GM12873 (cell line): Measurements from ENCODE around the gene UTP3.

Experiments used
- TF ChIP-seq, protein P1 (sequence below): IDR thresholded peaks from 2 replicates; pipeline ENCODE4 v1.5.1; 2012; ENCODE audit warnings: low read depth, mild to moderate bottlenecking, moderate library complexity, low read length, control low read depth; ENCODE audit not compliant: insufficient read depth; ENCODE audit errors: missing control alignments

UTP3 gene

GRCh38 chr4:70715097-70715496 is 26.8 kb downstream of the UTP3 start:
- TF ChIP-seq, protein P1, sequence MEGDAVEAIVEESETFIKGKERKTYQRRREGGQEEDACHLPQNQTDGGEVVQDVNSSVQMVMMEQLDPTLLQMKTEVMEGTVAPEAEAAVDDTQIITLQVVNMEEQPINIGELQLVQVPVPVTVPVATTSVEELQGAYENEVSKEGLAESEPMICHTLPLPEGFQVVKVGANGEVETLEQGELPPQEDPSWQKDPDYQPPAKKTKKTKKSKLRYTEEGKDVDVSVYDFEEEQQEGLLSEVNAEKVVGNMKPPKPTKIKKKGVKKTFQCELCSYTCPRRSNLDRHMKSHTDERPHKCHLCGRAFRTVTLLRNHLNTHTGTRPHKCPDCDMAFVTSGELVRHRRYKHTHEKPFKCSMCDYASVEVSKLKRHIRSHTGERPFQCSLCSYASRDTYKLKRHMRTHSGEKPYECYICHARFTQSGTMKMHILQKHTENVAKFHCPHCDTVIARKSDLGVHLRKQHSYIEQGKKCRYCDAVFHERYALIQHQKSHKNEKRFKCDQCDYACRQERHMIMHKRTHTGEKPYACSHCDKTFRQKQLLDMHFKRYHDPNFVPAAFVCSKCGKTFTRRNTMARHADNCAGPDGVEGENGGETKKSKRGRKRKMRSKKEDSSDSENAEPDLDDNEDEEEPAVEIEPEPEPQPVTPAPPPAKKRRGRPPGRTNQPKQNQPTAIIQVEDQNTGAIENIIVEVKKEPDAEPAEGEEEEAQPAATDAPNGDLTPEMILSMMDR: no peak

DNA sequence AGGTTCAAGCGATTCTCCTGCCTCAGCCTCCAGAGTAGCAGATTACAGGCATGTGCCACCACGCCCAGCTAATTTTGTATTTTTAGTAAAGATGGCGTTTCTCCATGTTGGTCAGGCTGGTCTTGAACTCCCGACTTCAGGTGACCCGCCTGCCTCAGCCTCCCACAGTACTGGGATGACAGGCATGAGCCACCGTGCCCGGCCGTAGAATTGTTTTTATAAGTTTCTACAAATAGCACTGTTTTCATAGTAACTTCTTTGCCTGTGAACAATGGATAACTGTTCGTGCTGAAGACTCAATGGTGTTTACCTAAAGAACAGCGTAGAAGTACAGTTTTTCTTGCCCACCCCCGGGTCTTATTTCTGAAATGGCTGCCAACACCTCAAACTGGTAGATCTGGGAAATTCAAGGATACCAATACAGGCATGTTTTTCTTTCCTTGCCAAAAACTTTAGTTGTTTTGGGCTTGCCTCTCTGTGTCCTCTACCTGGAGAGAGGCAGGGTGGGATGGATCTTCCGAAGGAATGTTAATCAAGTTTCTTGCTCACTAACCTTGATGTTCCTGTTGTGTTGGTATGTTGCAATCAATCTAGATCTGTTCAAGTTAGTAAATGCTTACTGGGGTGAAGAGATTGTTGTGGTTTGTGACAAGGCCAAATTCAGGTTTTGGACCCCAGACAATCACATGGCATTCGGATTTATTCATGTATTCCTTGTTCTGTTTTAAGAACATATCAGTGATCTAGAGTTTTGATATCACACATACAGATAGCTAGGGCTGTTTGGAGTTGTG is 30.7 kb downstream of the UTP3 start:
- TF ChIP-seq, protein P1: no peak

DNA sequence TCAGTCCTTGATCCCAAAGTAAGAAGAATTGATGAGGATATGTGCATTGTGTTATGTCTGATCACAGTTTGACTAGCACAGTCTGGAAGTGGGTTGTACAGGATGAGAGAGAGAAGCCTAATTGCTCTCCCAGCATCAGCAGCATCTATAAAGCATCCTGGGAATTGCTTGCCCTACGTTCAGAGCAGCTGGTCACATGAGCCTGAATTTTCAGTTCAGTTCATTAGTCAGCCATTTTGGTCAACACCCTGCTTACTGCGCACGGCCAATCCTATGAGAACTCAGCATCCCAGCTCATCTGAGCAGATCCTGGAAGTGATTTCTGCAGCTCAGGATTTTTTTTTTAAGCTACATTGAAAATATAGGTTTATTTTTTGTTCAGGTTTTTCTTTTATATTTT is 33.4 kb downstream of the UTP3 start, which contains the start of gene RUFY3:
Gene RUFY3, plus strand, starts transcription at position 218 of the 400 bp plus-strand sequence. CDS start 610 bp downstream, outside the sequence.
- TF ChIP-seq, protein P1: no peak

GRCh38 chr4:70722199-70722791 is 34.0 kb downstream of the UTP3 start:
- TF ChIP-seq, protein P1: no peak

- TF ChIP-seq, protein P1: no peak
Observed at GRCh38 chr4:70724463-70724862, 36.1 kb downstream of the UTP3 start.

GRCh38 chr4:70725633-70726032 is 37.3 kb downstream of the UTP3 start:
- TF ChIP-seq, protein P1: no peak

DNA sequence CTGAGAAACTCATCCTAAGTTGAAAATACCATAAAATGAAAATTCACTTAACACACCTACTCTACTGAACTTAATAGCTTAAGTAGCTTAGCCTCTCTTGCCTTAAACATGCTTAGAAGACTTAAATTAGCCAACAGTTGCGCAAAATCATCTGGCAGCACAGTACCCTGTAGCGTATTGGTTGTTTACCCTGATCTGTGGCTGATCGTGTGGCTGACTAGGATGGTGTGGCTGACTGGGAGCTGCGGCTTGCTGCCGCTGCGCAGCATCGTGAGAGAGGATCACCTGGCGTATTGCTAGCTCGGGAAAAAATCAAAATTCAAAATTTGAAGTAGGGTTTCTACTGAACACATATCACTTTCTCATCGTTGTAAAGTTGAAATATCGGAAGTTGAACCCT is 39.8 kb downstream of the UTP3 start:
- TF ChIP-seq, protein P1: no peak
